NCI-H1694 treated with DMSO at 0.1 percent for 48 hours (cell line): ENCODE results near the gene ABHD13.
"Not testable (repeated sequence)": the region's sequence is repeated elsewhere in the genome, so short reads cannot be mapped to it uniquely, and the experiment has no call there.

Experiments used
- DNase-seq: peaks from one replicate; lab custom pipeline; 2025; lab: John Stamatoyannopoulos, UW

Gene ABHD13

DNA sequence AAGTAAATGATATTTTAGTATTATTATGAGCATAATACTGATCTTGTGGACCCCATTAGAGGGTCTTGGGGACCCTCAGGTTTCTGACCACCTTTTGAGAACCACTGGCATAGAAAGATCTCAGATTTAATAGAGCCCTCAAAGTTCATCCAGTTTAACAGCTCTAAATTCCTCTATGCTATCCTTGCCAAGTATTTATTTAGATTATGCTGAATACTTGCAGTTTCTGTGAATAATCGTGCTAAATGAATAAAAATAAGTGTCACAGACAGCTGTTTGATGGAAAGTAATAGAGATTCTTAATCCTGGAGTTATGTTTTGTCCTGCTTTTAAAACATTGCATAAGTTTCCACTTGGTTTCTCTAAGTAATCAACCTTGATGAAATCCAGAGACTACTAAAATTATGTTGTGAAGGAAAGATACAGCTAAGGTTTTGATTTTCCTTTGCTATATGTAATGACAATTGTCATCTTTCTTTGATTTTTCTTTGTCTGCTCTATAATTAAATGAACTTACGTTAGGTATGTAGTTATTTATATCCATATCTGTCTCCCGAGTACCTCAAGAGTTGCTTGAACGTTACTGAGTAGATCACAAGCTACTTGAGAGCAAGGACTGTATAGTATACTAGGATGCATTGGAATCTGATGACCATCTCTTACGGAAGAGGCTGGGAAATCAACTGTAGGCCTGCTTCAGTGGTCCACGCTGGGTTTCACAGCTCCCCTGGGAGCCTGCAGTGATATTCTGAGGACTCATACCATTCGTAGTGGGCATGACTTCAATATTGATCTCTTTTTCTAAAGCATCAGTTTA lies 5.7 kb downstream of the ABHD13 start:
- DNase-seq, result no peak

GRCh38 chr13:108225440-108225839 lies 7.2 kb downstream of the ABHD13 start:
- DNase-seq, result no peak

GRCh38 chr13:108226184-108226583 lies 8.0 kb downstream of the ABHD13 start:
- DNase-seq, result peak; percentile 89

GRCh38 chr13:108227651-108228272 lies 9.6 kb downstream of the ABHD13 start:
- peak; percentile 51 for DNase-seq

- DNase-seq, result no peak
Observed at GRCh38 chr13:108230377-108230776, 12.2 kb downstream of the ABHD13 start.

DNA sequence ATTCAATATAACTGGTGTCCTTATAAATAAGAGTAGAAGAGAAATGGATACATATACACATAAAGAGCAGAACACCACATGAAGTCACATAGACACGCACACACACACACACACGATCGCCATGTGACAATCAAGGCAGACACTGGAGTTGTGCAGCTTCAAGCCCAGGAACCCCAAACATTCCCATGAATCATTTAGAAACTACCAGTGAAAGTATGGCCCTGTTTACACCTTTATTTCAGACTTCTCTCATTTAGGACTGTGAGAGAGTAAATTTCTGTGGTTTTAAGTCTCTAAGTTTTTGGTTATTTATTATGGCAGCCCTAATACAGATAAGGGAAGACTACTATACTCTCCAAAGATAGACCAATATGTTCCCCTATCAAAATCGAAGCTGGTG lies 31.0 kb downstream of the ABHD13 start:
- DNase-seq, result no peak

- no peak for DNase-seq
Observed at GRCh38 chr13:108257248-108257647, 39.1 kb downstream of the ABHD13 start.

- no peak for DNase-seq
Observed at GRCh38 chr13:108263621-108264355, 45.6 kb downstream of the ABHD13 start.

DNA sequence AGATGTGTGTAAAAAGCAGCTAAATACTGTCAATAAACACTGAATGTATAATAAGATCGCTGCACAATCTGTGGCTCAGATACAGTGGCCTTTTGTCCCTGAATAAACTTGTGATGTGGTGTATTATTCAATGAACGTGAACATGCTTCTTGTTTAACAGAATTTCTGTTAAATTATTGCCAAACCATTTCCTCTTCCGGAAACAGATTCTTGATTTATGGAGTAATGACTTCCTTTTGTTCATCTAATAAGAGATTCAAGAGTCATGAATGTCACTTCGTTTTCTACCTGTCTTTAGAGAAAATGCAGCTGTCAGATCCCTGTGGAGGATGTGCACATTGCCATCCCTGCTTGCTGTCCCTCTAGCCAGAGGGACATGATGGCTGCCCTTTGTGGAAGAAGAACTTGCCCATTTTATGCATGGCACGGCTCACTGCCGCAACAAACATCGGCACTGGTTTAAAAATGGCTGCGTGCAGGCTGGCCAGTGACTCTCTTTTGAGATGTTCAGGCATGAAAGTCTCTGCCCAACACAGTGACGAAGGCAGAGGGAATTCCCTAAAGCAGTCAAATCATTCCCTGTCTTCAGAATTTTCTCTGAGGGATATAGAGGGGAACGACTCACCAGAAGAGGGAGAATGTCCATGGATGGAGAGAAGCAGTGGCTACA lies 48.3 kb downstream of the ABHD13 start:
- no peak for DNase-seq

DNA sequence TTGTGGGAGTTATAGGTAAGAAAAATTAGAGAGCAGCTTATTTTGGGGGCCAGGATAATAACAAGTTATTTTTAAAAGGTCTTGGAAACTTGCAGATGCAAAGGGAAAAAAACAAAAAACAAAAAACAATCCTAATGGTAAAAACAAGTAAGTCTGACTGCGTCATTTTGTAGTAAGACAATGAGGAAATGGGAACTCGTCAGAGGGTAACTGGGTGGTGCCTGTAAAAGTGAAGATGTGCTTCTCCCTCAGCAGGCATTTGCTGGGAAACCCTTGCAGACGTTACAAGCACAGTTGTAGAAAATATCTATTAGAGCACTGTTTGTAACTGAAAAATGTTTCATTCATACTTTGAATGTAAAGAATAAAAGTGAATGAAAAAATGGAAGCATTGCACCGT lies 49.2 kb downstream of the ABHD13 start:
- DNase-seq, result no peak

DNA sequence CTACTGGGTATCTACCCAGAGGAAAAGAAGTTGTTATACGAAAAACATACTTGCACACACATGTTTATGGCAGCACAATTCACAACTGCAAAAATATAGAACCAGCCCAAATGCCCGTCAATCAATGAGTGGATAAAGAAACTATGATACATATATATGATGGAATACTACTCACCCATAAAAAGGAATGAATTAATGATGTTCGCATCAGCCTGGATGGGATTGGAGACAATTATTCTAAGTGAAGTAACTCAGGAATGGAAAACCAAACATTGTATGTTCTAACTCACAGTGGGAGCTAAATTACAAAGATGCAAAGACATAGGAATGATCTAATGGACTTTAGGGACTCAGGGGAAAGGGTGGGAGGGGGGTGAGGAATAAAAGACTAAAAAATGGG lies 49.7 kb downstream of the ABHD13 start:
- not testable (repeated sequence) for DNase-seq

GRCh38 chr13:108268466-108269112 lies 50.4 kb downstream of the ABHD13 start:
- no peak for DNase-seq

GRCh38 chr13:108269601-108270328 lies 51.6 kb downstream of the ABHD13 start, which contains the start of gene TNFSF13B:
TSS of gene TNFSF13B (plus strand) at chr13:108269718. CDS start at chr13:108269896, 178 bp downstream.
- DNase-seq, result no peak

- no peak for DNase-seq
Observed at GRCh38 chr13:108270442-108270841, 52.2 kb downstream of the ABHD13 start.

DNA sequence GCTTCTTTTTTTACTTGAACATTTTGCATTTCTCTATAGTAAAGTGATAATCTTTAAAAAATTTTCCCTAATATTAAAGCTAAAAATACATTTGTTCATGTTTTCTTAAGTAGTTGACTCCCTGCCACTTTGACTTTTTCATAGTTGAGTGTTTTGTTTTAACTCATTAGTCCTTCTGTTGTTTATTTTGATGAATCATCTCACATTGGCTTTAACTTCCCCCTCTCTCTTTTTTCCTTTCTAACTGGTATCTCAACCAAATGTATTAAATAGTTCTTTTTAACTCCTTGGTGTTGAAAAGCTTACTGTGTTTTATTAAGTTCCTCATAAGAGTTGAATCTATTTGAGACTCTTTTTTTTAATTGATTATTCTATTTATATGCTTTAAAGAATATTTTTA lies 54.1 kb downstream of the ABHD13 start:
- no peak for DNase-seq

GRCh38 chr13:108273429-108274118 lies 55.4 kb downstream of the ABHD13 start:
- no peak for DNase-seq

DNA sequence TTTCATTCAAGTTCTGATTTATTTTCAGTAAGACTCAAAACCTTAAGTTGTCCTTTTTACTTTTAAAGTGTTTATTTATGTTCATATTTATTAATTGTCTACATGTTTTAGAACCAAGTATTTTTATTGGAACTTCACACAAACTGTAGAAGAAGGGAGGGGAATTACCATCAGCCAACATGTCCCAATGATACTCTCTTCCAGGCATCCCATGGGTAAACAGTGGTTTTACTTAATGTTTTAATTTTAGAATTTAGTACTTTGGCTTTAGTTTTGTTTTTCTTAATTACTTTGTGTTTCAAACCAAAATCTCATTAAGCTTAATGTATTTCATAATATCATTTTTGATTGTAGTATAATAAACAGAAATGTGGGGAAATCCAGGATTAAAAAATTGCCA lies 56.5 kb downstream of the ABHD13 start:
- no peak for DNase-seq

- DNase-seq, result no peak
Observed at GRCh38 chr13:108276060-108276459, 57.9 kb downstream of the ABHD13 start.

GRCh38 chr13:108278466-108278865 lies 60.3 kb downstream of the ABHD13 start:
- no peak for DNase-seq

GRCh38 chr13:108281901-108282300 lies 63.7 kb downstream of the ABHD13 start:
- no peak for DNase-seq
